DND-41 (cell line): ENCODE data around the gene RIMS1.

Experiments
- CTCF ChIP-seq: IDR thresholded peaks from 2 replicates; pipeline ENCODE4 v1.5.1; 2012; ENCODE audit warnings: borderline replicate concordance, low read length, moderate library complexity, mild to moderate bottlenecking; ENCODE audit not compliant: poor library complexity, severe bottlenecking; ENCODE audit errors: extremely low read depth
- EZH2 ChIP-seq: IDR thresholded peaks from 3 replicates; pipeline ENCODE4 v1.6.1; 2012; ENCODE audit warnings: borderline replicate concordance, low read depth, mild to moderate bottlenecking, moderate library complexity, low read length, inconsistent platforms; ENCODE audit not compliant: severe bottlenecking

- no peak for TF ChIP-seq EZH2
- no peak for TF ChIP-seq CTCF
Measured at GRCh38 chr6:72132427-72132826, 246.1 kb downstream of the RIMS1 start.
